ENCODE data around the gene PRKG1.

PRKG1 gene

DNA sequence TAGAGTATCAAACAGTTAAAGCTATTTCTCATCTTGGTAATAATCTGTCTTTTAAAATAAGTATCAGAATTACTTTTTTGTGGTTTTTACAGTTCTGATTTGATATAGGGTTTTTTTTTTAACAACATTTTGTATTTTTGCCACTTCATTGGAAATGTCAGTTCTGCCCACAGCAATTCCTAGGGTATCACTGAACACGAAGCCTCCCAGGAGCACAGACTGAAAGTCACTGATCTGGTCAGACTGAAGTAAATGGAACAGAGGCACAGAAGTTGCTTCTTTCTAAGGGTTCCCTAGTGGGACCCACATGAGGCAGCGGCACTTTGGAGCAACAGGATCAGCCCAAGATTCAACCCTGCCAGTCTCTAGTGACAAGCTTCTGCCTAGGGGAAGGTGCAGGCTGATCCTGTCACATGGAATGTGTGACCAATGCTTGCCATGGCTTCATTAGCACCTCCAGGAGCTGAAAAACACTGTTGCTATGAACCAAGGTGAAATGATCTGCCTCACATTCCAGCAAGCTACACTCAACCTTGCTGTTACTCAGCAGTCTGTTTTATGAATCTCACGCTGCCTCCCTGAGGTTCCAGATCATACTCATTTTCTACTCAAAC is 898.6 kb downstream of the PRKG1 start:
- no peaks in the 10 kb centered on the region for H3K4me1 ChIP-seq (ENCODE audit: control insufficient read depth, insufficient read depth, low read length, poor library complexity, severe bottlenecking)
- 92 to 93% methylated on average over 3 of the region's 3 CpGs for WGBS, 2 experiments (ENCODE audit: insufficient coverage in 2 of 2)
- H3K36me3 ChIP-seq (ENCODE audit: control insufficient read depth, insufficient read depth, low read length): no peaks in the 10 kb centered on the region
- no peak overlapping the region for H3K27ac ChIP-seq (ENCODE audit: low read depth, low read length, severe bottlenecking)
- H3K9me3 ChIP-seq (ENCODE audit: control insufficient read depth, low read length): no peaks in the 10 kb centered on the region
- no peak overlapping the region for H3K4me3 ChIP-seq (ENCODE audit: extremely low read depth, insufficient read depth, low read length, poor library complexity, severe bottlenecking)

DNA sequence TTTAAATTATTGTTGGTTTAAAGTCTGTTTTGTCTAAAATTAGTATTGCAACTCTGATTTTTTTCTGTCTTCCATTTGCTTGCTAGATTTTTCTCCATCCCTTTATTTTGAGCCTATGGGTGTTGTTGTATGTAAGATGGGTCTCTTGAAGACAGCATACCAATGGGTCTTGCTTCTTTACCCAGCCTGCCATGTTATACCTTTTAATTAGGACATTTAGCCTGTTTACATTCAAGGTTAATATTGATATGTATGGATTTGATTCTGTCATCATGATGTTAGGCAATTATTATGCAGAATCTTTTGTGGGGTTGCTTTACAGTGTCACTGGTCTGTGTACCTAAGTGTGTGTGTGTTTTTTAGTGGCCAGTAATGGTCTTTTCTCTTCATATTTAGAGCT is 906.5 kb downstream of the PRKG1 start:
- Histone ChIP-seq H3K9me3 (ENCODE audit: control insufficient read depth, low read length) (no peaks in the 10 kb centered on the region), H3K4me1 (ENCODE audit: control insufficient read depth, insufficient read depth, low read length, poor library complexity, severe bottlenecking) (no peaks in the 10 kb centered on the region), H3K36me3 (ENCODE audit: control insufficient read depth, insufficient read depth, low read length) (no peaks in the 10 kb centered on the region), H3K4me3 (ENCODE audit: extremely low read depth, insufficient read depth, low read length, poor library complexity, severe bottlenecking) (no peak overlapping the region), H3K27ac (ENCODE audit: low read depth, low read length, severe bottlenecking) (no peak overlapping the region)

DNA sequence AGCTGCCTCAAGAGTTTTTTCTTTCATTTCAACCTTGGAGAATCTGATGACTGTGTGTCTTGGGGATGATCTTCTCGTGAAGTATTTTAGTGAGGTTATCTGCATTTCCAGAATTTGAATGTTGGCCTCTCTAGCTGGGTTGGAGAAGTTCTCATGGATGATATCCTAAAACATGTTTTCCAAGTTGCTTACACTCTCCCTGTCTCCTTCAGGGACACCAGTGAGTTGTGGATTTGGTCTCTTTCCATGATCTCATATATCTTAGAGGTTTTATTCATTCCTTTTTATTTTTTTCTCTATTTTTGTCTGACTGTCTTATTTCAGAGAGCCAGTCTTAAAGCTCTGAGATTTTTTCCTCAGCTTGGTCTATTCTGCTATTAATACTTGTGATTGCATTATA is 907.4 kb downstream of the PRKG1 start:
- Histone ChIP-seq H3K27ac (ENCODE audit: low read depth, low read length, severe bottlenecking) (no peak overlapping the region), H3K9me3 (ENCODE audit: control insufficient read depth, low read length) (no peaks in the 10 kb centered on the region), H3K4me1 (ENCODE audit: control insufficient read depth, insufficient read depth, low read length, poor library complexity, severe bottlenecking) (no peaks in the 10 kb centered on the region), H3K36me3 (ENCODE audit: control insufficient read depth, insufficient read depth, low read length) (no peaks in the 10 kb centered on the region), H3K4me3 (ENCODE audit: extremely low read depth, insufficient read depth, low read length, poor library complexity, severe bottlenecking) (no peak overlapping the region)
- 60 to 100% methylated on average over 1 of the region's 1 CpG for WGBS, 2 experiments (ENCODE audit: insufficient coverage in 2 of 2)

DNA sequence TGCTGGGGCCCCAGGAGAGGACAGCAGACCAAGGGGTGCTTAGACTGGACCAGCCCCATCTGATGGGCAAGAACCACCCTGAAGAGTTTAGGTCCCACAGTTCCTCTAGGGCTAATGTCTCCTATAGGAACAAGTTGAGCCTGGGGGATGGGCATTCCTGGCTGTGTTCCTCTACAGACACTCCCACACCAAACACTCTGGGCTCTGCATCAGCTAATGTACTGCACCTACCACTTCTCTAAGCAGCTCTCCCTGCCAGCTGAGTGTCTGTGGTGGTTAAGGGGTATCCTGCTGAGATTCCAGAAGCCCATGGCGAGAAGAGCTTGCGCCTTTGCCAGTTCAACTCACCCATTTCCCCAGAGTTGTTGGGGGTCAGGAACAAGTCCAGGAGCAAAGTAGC is 909.2 kb downstream of the PRKG1 start:
- no peak overlapping the region for H3K4me3 ChIP-seq (ENCODE audit: extremely low read depth, insufficient read depth, low read length, poor library complexity, severe bottlenecking)
- no peaks in the 10 kb centered on the region for H3K9me3 ChIP-seq (ENCODE audit: control insufficient read depth, low read length)
- H3K27ac ChIP-seq (ENCODE audit: low read depth, low read length, severe bottlenecking): no peak overlapping the region
- 83 to 100% methylated on average over 2 of the region's 2 CpGs for WGBS, 2 experiments (ENCODE audit: insufficient coverage in 2 of 2)
- no peaks in the 10 kb centered on the region for H3K36me3 ChIP-seq (ENCODE audit: control insufficient read depth, insufficient read depth, low read length)
- no peaks in the 10 kb centered on the region for H3K4me1 ChIP-seq (ENCODE audit: control insufficient read depth, insufficient read depth, low read length, poor library complexity, severe bottlenecking)

DNA sequence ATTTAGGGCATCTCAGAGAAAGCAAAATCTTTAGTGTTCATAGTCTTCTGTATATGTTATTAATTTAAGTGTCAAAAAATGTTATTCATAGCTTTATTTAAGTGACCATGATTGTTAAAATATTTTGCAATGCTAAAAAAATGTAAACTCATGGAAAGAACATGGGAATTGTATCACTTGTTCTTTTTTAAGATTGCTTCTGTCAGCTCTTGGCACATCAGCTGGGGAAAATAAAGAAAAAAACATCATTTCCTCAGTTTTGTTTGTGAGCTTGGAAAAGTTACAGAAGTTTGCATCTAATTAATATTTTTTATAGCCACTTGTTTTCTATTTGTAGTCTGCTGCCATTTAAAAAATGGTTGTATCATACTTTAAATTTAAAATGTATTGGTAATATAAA is 911.0 kb downstream of the PRKG1 start:
- Histone ChIP-seq H3K9me3 (ENCODE audit: control insufficient read depth, low read length) (no peaks in the 10 kb centered on the region), H3K4me1 (ENCODE audit: control insufficient read depth, insufficient read depth, low read length, poor library complexity, severe bottlenecking) (no peaks in the 10 kb centered on the region), H3K4me3 (ENCODE audit: extremely low read depth, insufficient read depth, low read length, poor library complexity, severe bottlenecking) (no peak overlapping the region), H3K27ac (ENCODE audit: low read depth, low read length, severe bottlenecking) (no peak overlapping the region), H3K36me3 (ENCODE audit: control insufficient read depth, insufficient read depth, low read length) (no peaks in the 10 kb centered on the region)

DNA sequence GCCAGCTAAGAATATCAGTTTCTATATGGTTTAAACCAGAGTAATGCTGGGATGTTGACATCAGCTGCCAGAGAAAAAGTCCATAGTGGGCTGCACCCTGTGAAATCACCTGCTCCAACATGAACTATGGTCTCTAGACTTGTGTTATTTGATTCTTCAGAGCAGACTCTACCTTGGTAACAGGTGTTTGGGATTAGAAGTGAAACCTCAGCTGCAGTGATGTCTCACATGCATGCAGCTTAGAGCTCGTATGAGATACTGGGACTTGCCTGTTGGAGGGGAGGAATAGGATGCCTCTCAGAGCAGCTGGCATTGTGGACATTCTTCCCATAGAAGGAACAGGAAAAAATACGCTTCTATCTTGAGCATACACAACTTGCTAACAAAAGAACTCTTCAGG is 912.2 kb downstream of the PRKG1 start:
- Histone ChIP-seq H3K36me3 (ENCODE audit: control insufficient read depth, insufficient read depth, low read length) (no peaks in the 10 kb centered on the region), H3K4me1 (ENCODE audit: control insufficient read depth, insufficient read depth, low read length, poor library complexity, severe bottlenecking) (no peaks in the 10 kb centered on the region), H3K27ac (ENCODE audit: low read depth, low read length, severe bottlenecking) (no peak overlapping the region), H3K4me3 (ENCODE audit: extremely low read depth, insufficient read depth, low read length, poor library complexity, severe bottlenecking) (no peak overlapping the region), H3K9me3 (ENCODE audit: control insufficient read depth, low read length) (no peaks in the 10 kb centered on the region)
- 100% methylated on average over 1 of the region's 2 CpGs; no CpG with 5 or more reads in 1 of the 2 experiments for WGBS, 2 experiments (ENCODE audit: insufficient coverage in 2 of 2)

DNA sequence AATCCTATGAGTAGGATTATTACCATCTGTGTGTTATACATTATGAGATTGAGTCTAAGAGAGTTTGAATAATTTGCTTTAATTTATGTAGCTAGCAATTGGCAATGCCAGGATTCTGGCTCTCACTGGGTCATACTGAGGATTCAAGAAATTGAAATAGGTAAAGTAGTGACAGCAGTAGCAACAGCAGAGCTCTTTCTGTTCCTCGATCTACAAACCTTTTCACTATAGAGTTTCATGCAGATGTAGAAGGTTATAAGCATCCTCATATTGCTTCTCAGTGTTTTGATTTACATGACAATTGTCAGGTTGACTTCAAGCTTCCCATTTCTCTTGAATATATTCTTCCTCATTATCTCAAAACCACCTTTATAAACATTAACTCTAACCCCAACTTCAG is 919.2 kb downstream of the PRKG1 start:
- no peaks in the 10 kb centered on the region for H3K9me3 ChIP-seq (ENCODE audit: control insufficient read depth, low read length)
- no peaks in the 10 kb centered on the region for H3K4me1 ChIP-seq (ENCODE audit: control insufficient read depth, insufficient read depth, low read length, poor library complexity, severe bottlenecking)
- no peak overlapping the region for H3K4me3 ChIP-seq (ENCODE audit: extremely low read depth, insufficient read depth, low read length, poor library complexity, severe bottlenecking)
- no peak overlapping the region for H3K27ac ChIP-seq (ENCODE audit: low read depth, low read length, severe bottlenecking)
- WGBS, 2 experiments (ENCODE audit: insufficient coverage in 2 of 2): no CpG with 5 or more reads among the region's 1 CpG
- no peaks in the 10 kb centered on the region for H3K36me3 ChIP-seq (ENCODE audit: control insufficient read depth, insufficient read depth, low read length)

DNA sequence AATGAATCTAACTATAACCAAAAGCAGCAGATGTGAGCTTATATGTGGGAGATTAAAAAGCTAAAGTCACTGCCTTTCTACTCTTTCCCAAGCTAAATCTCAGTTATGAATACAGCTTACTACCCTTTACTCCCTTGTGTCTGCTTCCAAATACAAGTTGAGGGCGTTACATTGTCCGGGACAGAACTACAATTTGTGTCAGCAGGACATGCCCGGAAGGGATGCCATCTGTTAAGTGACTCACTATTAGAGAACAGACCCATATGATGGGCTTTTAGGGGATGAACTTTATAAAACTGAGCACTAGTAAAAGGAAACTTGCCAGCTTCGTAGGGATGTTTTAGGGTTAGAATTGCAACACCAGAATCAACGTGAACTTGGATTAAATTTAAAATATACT is 924.8 kb downstream of the PRKG1 start:
- 78 to 81% methylated on average over 3 of the region's 5 CpGs for WGBS, 2 experiments (ENCODE audit: insufficient coverage in 2 of 2)
- no peaks in the 10 kb centered on the region for H3K36me3 ChIP-seq (ENCODE audit: control insufficient read depth, insufficient read depth, low read length)
- no peak overlapping the region for H3K27ac ChIP-seq (ENCODE audit: low read depth, low read length, severe bottlenecking)

DNA sequence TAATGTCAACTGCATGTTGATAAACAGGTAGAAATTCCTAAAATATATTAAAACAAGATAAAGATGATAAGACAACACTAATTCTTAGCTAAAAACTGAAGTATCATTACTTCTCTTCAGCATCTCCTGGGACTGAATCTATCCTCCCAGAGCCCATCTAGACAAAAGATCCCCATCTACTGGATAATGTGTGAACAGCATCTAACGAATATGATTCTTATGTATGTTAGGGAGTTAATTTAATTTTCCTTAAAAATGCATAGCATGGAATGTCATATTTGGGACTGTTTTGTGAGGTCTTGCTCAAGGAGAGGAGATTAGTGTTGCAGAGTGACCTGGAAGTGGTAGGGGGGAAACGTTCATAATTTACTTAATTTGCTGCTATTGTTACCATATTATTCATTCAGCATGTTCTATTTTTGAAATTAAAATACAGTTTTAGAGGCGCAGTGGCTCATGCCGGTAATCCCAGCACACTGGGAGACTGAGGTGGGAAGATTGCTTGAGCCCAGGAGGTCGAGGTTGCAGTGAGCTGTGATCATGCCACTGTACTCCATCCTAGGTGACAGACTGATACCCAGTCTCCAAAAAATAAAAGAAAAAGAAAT is 930.2 kb downstream of the PRKG1 start:
- no peaks in the 10 kb centered on the region for H3K36me3 ChIP-seq (ENCODE audit: control insufficient read depth, insufficient read depth, low read length)
- WGBS, 2 experiments (ENCODE audit: insufficient coverage in 2 of 2): 40 to 87% methylated on average over 1 to 3 of the region's 5 CpGs

More for the DNA sequence above, 924.8 kb downstream of the PRKG1 start:
- Histone ChIP-seq H3K4me1 (ENCODE audit: control insufficient read depth, insufficient read depth, low read length, poor library complexity, severe bottlenecking) (no peaks in the 10 kb centered on the region), H3K4me3 (ENCODE audit: extremely low read depth, insufficient read depth, low read length, poor library complexity, severe bottlenecking) (no peak overlapping the region), H3K9me3 (ENCODE audit: control insufficient read depth, low read length) (no peaks in the 10 kb centered on the region)

DNA sequence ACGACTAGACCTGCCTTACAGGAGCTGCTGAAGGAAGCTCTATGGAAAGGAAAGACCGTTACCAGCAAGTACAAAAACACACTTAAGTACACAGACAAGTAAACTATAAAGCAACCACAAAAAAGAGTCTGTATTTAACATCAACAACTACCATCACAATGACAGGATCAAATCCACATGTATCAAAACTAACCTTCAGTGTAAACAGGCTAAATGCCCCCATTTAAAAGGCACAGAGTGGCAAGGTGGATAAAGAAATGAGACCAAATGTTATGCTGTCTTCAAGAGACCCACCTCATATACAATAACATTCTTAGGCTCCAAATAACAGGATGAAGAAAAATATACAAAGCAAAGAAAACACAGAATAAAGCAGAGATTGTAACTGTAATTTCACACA is 932.8 kb downstream of the PRKG1 start:
- WGBS, 2 experiments (ENCODE audit: insufficient coverage in 2 of 2): 100% methylated on average over 1 of the region's 2 CpGs
- Histone ChIP-seq H3K4me3 (ENCODE audit: extremely low read depth, insufficient read depth, low read length, poor library complexity, severe bottlenecking) (no peak overlapping the region), H3K36me3 (ENCODE audit: control insufficient read depth, insufficient read depth, low read length) (no peaks in the 10 kb centered on the region), H3K4me1 (ENCODE audit: control insufficient read depth, insufficient read depth, low read length, poor library complexity, severe bottlenecking) (no peaks in the 10 kb centered on the region), H3K9me3 (ENCODE audit: control insufficient read depth, low read length) (no peaks in the 10 kb centered on the region), H3K27ac (ENCODE audit: low read depth, low read length, severe bottlenecking) (no peak overlapping the region)

More for the DNA sequence above, 930.2 kb downstream of the PRKG1 start:
- no peaks in the 10 kb centered on the region for H3K4me1 ChIP-seq (ENCODE audit: control insufficient read depth, insufficient read depth, low read length, poor library complexity, severe bottlenecking)
- no peaks in the 10 kb centered on the region for H3K9me3 ChIP-seq (ENCODE audit: control insufficient read depth, low read length)
- H3K4me3 ChIP-seq (ENCODE audit: extremely low read depth, insufficient read depth, low read length, poor library complexity, severe bottlenecking): no peak overlapping the region
- no peak overlapping the region for H3K27ac ChIP-seq (ENCODE audit: low read depth, low read length, severe bottlenecking)

DNA sequence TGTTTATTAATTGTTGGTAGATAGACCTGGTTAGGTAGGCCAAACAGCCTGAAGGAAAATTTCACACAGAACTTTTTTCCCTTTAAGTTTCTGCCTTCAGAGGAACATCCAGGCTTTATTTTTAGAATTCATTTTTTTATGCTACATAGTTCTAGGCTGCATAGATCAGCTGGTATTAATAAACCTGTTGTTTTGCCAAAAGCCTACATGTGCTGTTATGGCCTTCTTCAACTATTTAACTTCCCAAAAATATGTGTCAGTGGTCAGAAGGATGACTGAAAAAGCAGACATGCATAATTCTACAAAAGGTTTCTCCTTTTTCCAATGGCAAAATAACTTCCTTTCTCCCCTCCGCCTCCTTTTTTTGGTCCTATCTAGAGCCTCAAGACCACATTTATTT is 936.8 kb downstream of the PRKG1 start:
- no peaks in the 10 kb centered on the region for H3K4me1 ChIP-seq (ENCODE audit: control insufficient read depth, insufficient read depth, low read length, poor library complexity, severe bottlenecking)
- WGBS, 2 experiments (ENCODE audit: insufficient coverage in 2 of 2): 67 to 100% methylated on average over 1 of the region's 1 CpG
- H3K4me3 ChIP-seq (ENCODE audit: extremely low read depth, insufficient read depth, low read length, poor library complexity, severe bottlenecking): no peak overlapping the region
- H3K27ac ChIP-seq (ENCODE audit: low read depth, low read length, severe bottlenecking): no peak overlapping the region
- no peaks in the 10 kb centered on the region for H3K36me3 ChIP-seq (ENCODE audit: control insufficient read depth, insufficient read depth, low read length)
- H3K9me3 ChIP-seq (ENCODE audit: control insufficient read depth, low read length): peaks cover 6% of the 10 kb centered on the region
